HG03045 (cell line): ENCODE data around the gene KCNC2.
"Not testable (repeated sequence)": the region's sequence is repeated elsewhere in the genome, so short reads cannot be mapped to it uniquely, and the experiment has no call there.

Source experiments
- ATAC-seq: cut with Tn5 transposase; IDR thresholded peaks from one replicate; pipeline ENCODE4 v1.9.1; 2021; ENCODE audit warnings: mild to moderate bottlenecking, moderate library complexity; ENCODE audit not compliant: unreplicated experiment

The KCNC2 gene

GRCh38 chr12:75209812-75210138 lies at the start of gene KCNC2:
TSS of gene KCNC2 (minus strand) at chr12:75209839.
- ATAC-seq = no peak

GRCh38 chr12:75259143-75259542 lies 49.5 kb upstream of the KCNC2 start:
- ATAC-seq = no peak

GRCh38 chr12:75257510-75257909 lies 47.9 kb upstream of the KCNC2 start:
- no peak for ATAC-seq

GRCh38 chr12:75245108-75245507 lies 35.5 kb upstream of the KCNC2 start:
- no peak for ATAC-seq

- ATAC-seq = no peak
Measured at GRCh38 chr12:75239987-75240386, 30.3 kb upstream of the KCNC2 start.

GRCh38 chr12:75236206-75236605 lies 26.6 kb upstream of the KCNC2 start:
- no peak for ATAC-seq

- ATAC-seq = no peak
Measured at GRCh38 chr12:75227132-75227531, 17.5 kb upstream of the KCNC2 start.

GRCh38 chr12:75212072-75212471 lies 2.4 kb upstream of the KCNC2 start:
- no peak for ATAC-seq

- ATAC-seq = no peak
Measured at GRCh38 chr12:75208856-75209811, 505 bp downstream of the KCNC2 start.

- ATAC-seq = no peak
Measured at GRCh38 chr12:75207338-75208083, 2.1 kb downstream of the KCNC2 start.

GRCh38 chr12:75205558-75205957 lies 4.1 kb downstream of the KCNC2 start:
- ATAC-seq = no peak

- ATAC-seq = no peak
Measured at GRCh38 chr12:75196865-75197264, 12.8 kb downstream of the KCNC2 start.

- ATAC-seq = no peak
Measured at GRCh38 chr12:75196408-75196807, 13.2 kb downstream of the KCNC2 start.

- ATAC-seq = no peak
Measured at GRCh38 chr12:75194250-75194649, 15.4 kb downstream of the KCNC2 start.

GRCh38 chr12:75192196-75192595 lies 17.4 kb downstream of the KCNC2 start:
- no peak for ATAC-seq

GRCh38 chr12:75190846-75191245 lies 18.8 kb downstream of the KCNC2 start:
- ATAC-seq = no peak

GRCh38 chr12:75185881-75186280 lies 23.8 kb downstream of the KCNC2 start:
- ATAC-seq = not testable (repeated sequence)

GRCh38 chr12:75184516-75184915 lies 25.1 kb downstream of the KCNC2 start:
- no peak for ATAC-seq

GRCh38 chr12:75183967-75184366 lies 25.7 kb downstream of the KCNC2 start:
- ATAC-seq = no peak

GRCh38 chr12:75177997-75178396 lies 31.6 kb downstream of the KCNC2 start:
- ATAC-seq = no peak

- no peak for ATAC-seq
Measured at GRCh38 chr12:75172611-75173010, 37.0 kb downstream of the KCNC2 start.

- no peak for ATAC-seq
Measured at GRCh38 chr12:75170640-75171185, 38.9 kb downstream of the KCNC2 start.
